Epithelial cell of prostate (primary cell): ENCODE measurements around the gene GREM2.

ENCODE experiments used
- DNase-seq: peaks from one replicate; pipeline ENCODE4 v3.0.0-alpha.2; 2011; ENCODE audit warnings: low read depth, low spot score
- H3K27ac ChIP-seq: fragments of 450-650 bp; 2 replicates; pipeline ENCODE4 v1.5.1; 2017; ENCODE audit warnings: mild to moderate bottlenecking

Gene GREM2

DNA sequence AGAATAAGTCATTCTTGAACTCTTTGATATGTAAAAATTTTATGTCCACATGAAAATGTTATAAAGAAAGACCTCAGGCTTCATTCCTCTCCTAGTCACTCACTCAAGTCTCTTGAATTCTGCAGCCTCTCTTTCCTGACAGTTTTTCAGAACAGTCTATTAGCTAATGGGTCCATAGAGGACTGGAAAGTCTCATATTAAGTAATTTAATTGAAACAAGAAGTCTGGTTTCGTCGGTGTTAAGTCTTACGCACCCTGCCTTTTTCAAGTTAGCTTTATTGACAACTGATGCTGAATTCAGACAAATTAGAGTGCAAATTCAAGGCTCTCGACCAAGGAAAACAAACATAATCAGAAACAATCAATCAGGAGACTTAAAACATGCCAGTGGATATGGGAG lies 105.8 kb downstream of the GREM2 start:
- no peak for DNase-seq
- no peak overlapping the region for H3K27ac ChIP-seq

DNA sequence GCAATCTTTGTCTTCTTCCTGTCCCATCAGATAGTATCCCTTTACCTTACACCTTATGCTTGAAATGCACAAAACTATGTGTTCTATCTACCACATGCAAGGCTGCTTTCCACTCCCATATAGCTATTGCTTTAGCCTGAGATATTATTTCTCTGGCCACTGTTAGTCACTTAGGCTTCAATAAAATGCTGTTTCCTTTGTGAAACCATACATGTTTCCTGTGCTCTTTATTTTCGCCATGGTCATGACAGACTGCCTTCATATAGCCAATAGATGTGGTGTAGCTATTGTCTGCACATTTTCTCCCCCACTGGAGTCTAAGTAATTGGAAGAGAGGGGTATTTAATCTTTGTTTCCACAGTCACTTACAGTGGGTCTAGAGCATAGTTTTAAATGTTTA lies 108.4 kb downstream of the GREM2 start:
- no peak overlapping the region for H3K27ac ChIP-seq
- DNase-seq: no peak

DNA sequence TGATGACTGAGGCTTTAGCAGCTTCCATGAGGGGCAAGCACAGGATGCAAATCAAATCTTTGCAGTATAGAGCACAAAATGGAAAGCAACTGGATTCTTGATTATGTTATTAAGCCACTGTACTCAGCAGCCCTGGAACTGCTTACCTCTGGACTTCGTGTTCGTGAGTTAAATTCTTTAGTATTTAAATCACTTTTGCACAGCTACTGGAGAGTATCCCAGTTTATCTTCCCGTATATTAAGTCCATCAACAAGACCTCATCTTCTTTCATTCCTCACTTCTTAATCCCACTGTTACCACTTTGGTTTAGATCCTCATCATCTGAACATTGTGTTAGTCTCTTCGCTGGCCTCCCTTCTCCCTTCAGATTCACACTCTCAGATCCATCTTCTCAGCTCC lies 108.9 kb downstream of the GREM2 start:
- H3K27ac ChIP-seq: no peak overlapping the region

DNA sequence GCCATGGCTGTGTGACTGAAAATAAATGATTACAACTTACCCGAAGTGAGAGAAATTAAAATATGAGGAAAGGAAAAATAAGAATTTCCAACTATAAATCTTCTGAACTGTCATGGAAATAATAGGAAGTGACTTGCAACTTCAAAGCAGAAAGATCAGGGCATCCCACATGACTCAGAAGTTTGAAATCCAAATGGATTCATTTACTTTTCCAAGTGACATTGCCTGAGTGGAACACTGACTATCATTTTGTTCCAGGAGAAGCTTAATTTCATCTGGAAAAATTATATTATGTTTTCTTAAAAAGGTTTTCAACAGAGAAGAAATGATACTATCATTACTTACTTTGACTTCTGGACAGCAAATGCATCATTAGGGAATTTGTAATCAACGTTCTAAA lies 110.8 kb downstream of the GREM2 start:
- no peak for DNase-seq
- no peak overlapping the region for H3K27ac ChIP-seq

More for the DNA sequence above, 108.9 kb downstream of the GREM2 start:
- DNase-seq: no peak

DNA sequence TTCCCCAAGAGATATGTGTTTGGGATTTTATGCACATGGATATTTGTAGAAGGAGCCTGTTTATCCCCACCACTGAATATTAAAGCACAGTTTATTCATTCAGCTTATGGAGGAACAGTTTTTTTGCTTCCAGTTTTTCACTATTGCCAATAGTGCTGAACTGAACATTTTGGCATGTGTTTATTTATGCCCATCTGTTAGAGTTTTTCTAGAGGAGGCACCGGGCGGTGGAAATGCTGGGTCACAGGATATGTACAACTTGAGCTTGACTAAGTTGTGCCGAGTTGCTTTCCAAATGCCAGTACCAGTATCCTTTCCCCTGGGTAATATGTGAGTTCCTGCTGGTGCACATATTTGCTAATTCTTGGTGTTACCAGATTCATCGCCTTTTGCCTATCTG lies 111.3 kb downstream of the GREM2 start:
- no peak overlapping the region for H3K27ac ChIP-seq
- DNase-seq: no peak

DNA sequence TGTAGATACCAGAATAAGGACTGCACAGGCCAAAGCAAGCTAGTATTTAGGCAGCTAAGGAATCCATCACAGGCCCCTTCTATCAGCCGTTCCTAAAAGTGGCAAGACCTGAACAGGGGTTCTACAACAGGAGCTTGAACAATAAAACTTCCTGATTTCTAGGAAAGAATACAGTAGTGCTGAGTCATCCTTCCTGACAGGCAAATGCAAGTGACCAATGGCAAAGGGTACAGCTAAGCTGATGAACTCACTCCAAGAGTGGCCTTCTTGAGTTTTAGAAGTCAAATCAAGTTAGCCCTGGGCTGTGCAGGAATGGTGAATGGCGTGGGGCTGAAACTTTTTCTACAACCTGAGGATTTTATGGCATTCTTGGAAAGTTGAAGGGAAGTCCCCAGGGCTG lies 112.9 kb downstream of the GREM2 start:
- no peak for DNase-seq
- H3K27ac ChIP-seq: no peak overlapping the region

DNA sequence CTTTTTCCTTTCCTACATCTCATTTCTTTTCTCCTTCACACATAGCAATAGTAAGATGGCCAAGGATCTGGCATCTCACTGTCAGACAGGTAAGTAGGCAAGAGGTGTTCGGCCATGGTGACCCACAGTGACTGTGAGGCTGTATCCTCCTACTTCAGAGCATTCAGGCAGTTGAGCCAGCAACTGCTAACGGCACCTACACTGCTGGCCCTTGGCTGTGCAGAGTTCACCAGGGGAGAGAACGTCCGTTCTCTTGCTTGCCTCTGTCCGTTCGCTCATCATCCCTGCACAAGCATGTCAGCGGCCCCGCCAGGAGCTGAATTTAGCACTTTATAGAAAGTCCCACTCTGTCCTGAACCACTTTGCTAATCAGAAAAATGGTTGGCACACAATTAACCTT lies 113.6 kb downstream of the GREM2 start:
- H3K27ac ChIP-seq: no peak overlapping the region
- DNase-seq: no peak

DNA sequence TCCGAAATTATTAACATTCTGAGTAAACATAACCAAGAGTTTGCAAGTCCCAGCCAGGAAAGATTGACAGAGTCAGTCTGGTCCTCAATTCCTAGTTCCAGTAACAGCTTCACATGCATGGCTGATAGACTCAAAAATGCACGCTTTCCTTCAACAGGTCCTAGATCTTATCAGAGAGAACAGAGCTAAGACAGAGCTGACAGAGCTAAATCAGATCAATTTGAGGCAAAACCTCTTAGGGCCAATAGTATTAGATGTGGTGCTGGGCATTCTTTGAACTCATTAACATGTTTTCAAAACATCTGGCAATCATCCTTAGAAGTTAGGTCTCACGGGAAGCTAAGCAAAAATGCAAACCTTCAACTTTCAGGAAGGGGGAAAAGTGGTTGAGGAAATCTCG lies 114.0 kb downstream of the GREM2 start:
- H3K27ac ChIP-seq: no peak overlapping the region
- DNase-seq: no peak

DNA sequence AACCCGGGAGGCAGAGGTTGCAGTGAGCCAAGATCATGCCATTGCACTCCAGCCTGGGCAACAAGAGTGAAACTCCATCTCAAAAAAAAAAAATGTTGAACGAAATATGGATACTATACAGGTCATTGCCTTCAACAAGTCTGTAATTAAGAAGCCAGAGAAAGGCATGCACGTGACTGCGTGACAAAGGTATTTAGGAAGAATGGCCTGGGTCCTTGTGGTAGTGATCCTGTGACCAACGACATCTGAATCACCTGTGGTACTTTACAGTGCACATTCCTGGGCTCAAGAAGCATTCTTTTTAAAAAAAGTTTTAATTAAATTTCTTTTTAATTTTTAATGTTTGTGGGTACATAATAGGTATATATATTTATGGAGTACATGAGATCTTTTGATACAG lies 115.0 kb downstream of the GREM2 start:
- no peak overlapping the region for H3K27ac ChIP-seq
- DNase-seq: no peak

DNA sequence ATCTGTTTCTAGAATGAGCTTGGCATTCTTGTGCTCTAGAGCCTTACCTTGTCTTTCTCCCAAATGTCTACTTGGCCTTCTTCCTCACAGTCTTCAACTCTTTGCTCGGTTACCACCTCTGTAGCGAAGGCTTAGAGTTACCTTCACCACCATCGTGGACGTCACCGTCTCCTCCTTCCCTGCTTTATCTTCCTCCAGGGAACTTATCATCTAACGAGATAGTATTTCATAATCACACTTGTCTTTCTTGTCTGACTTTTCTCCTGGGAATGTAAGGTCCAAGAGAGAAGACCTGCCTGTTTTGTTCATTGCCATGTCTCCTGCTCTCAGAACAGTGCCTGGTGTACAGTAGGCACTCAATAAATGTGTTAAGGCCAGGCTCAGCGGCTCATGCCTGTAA lies 115.6 kb downstream of the GREM2 start:
- no peak for DNase-seq
- H3K27ac ChIP-seq: no peak overlapping the region

DNA sequence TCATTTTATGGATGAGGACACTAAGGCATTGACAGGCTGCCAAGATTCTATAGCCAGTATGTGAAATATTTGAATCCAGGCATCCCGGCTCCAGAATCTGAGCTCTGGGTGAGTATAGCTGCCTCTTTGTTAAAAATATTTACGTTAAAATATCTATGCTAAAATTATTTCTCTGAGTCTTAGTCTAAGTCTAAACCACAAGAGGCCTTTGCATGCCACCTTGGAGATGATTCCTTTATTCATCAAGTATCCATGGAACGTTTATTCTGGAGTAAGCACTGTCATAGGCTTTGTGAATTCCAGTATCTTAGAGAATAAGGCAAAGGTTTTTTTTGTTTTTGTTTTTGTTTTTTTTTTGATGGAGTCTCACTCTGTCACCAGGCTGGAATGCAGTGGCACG lies 116.4 kb downstream of the GREM2 start:
- DNase-seq: no peak
- no peak overlapping the region for H3K27ac ChIP-seq

DNA sequence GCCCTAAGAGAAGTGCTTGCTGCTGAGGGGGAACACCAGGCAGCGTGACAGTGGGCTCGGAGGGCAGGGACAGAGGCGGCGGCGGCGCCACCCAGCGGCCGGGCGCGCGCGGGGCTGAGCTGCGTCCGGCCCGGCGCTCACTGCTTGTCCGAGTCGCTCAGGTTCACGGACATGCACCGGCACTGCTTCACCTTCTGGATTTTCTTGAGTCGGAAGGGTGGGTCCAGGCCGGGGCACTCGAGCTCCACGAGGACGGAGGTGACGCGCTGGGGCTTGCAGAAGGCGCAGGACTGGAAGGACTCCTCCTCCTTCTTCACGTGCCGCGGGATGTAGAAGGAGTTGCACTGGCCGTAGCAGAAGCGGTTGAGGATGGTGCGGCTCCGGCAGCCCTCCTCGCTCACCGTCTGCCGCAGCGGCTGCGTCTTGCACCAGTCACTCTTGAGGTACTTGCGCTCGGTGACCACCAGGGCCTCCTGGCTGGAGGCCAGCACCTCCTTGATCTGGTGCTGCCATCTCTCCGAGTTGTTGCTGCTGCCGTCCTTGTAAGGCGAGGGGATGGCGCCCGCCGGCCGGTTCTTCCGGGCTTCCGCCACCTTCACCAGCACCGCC lies 119.0 kb downstream of the GREM2 start:
- DNase-seq: no peak
- no peak overlapping the region for H3K27ac ChIP-seq

DNA sequence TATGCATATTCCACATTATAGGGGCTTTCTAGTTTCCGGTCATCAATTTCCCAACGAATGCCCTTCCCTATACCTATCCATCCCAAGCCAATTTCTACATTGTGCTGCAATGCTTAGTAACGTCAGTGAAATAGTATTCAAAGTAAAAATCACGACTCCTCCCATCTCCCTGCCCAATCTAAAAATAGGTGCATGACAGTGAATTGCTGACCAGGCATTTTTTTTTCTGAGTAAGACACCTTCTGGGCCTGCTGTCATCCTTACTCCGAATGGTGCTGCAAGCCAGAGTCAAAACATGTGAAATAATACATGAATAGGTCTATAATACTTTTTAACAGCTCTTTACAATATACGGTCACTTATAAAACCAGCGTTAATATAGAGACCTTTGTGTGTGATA lies 120.2 kb downstream of the GREM2 start:
- H3K27ac ChIP-seq: no peak overlapping the region
- no peak for DNase-seq

DNA sequence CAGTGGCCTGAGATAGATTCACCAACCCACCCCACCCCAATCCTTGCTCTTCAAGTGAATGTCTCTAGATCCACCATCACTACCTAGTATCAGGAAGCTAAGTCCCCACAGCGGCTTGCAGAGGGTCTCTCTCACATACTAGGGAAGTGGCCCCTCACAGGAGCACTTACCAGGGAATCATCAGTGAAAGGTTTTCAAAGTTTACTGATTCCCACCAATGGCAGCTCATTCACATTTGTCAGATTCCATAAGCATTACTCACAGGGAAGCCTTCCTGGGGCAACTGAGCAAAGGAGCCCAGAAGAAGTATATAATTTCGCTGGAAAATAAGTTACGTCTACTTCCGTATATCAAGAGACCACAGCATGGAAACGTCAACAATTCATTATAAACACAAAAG lies 120.8 kb downstream of the GREM2 start:
- no peak for DNase-seq
- H3K27ac ChIP-seq: no peak overlapping the region

DNA sequence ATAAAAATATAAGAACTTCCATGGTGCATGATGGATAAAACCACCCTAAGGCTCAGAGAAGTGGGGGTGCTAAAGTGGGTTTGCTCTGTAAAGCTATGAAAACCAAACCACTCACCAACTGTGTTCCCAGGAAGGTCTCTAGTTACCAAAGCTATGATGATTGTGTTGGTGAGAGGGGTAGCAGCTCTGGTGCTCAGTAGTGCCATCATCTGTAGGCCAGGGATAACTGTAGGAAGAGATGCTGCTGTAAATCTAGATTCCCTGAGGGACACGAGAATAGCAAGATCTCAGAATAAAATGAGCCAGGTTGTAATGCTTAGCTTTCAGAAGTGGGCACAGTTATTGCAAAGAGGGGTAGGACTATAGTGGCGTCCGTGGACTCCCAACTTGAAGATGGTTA lies 124.5 kb downstream of the GREM2 start:
- H3K27ac ChIP-seq: no peak overlapping the region

DNA sequence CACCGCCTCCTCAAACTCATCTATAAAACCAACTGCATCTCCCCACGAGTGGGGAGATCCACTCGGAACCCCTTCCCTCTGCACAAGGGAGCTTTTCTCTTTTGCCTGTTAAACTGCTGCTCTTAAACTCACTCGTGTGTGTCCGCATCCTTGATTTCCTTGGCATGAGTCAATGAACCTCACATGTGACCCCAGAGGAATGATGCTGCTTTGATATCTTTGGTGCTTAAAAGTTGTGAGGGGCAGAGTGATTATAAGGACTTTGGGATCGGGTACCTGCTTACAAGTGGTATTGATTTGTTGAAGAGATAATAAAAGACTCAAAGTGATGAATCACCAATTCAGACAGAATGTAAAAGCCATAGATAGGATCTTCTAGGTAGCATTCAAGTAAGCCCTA lies 125.3 kb downstream of the GREM2 start:
- DNase-seq: no peak
- no peak overlapping the region for H3K27ac ChIP-seq

More for the DNA sequence above, 124.5 kb downstream of the GREM2 start:
- no peak for DNase-seq

DNA sequence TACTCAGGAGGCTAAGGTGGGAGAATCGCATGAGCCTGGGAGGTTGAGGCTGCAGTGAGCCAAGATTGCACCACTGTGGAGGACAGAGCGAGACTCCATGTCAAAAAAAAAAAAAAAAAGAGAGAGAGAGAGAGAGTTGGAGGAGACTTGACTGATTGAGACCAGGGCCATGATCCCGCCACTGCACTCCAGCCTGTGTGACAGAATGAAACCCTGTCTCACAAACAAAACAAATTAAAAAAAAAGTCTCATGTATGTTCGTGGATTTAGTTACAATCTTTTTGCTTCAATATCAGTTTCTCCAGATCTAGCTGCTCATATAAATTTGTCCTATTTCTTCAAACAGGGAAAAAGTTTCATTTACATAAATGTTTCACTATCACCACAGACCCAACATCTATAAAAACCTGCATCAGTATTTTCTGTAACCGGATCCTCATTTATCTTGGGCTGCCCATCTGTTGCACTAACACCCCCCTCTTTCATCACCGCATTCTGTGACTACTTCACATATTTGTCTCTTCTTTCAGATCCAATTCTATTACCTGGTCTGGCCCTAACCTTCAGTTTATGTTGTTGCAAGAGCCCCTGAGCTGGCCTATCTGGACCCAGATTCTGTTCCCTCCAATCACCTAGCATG lies 127.0 kb downstream of the GREM2 start:
- no peak overlapping the region for H3K27ac ChIP-seq
- DNase-seq: no peak

DNA sequence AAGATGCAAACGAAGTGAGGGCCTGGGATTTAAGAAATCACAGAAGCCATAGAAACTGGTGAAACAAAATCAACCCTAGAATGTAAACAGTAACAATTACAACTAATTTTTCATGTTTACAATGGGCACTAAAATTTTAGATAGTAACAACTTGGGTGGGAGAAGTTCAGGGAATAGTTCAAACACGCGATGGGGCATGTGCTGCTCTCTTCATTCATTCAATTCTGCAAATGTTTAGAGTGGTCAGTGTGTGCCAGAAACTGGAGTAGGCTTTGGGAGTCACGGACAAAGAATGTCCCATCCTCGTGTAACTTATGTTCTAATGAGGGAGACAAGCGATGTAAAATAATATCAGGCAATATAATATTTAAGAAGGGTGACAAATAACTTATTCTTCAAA lies 133.4 kb downstream of the GREM2 start:
- H3K27ac ChIP-seq: no peak overlapping the region
- DNase-seq: no peak

DNA sequence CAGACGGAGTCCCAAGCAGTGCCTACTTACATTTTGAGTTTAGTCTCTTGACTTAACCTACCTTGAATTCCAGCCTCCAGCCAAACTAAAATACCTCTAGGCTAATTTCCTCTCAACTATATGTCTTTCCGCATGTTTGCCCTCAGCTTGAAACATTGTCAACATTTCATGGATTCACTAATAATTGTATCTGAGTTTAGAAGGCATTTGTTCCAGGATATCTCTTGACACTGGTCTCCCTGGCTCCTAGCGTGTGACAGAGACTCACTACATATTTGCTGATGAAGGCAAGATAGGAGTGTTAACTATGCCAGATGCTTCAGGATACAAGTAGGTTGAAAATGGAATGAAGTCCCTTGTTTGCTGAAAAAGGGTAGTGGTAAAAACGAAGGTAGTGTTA lies 136.1 kb downstream of the GREM2 start:
- no peak for DNase-seq
- H3K27ac ChIP-seq: no peak overlapping the region

DNA sequence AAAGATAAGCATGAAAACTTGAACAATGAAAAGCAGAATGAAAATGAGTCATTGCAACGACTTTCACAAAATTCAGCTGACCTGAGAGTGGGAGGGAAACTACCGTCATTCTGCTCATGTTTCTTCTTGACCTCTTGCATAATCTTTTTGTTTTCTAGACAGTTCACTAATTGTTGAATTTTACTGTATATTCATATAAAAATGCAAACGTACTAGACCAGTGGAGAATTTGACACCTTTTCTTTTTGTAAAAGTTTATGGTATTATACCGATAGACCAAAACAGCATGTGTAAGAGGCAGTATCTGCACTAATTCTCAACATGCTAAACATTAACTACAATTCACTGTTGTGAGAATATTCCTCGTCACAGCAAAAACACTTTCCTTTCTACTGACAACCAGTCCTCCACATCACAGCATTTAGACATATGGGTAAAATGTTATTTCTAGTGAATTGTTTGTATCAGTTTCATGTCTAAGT lies 137.8 kb downstream of the GREM2 start:
- no peak for DNase-seq
- H3K27ac ChIP-seq: no peak overlapping the region

DNA sequence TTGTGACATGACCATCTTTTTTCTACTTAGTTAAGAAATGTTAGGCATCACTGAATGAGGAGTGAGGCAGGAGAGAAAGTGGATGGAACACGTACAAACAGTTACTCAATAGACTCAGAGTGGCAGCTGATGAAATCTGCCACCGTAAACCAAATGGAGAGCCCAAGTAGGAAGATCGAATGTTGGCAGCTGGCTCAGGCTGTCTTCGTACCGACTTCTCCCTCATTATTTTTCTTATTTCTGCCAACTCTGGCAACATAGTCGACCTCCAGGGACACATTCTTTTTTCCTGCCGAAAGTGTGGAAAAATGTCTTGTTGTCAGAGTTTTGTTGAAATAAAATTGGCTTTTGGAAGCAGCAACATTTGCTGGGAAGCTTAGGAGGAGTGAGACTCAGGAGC lies 143.3 kb downstream of the GREM2 start:
- no peak overlapping the region for H3K27ac ChIP-seq
- DNase-seq: no peak

DNA sequence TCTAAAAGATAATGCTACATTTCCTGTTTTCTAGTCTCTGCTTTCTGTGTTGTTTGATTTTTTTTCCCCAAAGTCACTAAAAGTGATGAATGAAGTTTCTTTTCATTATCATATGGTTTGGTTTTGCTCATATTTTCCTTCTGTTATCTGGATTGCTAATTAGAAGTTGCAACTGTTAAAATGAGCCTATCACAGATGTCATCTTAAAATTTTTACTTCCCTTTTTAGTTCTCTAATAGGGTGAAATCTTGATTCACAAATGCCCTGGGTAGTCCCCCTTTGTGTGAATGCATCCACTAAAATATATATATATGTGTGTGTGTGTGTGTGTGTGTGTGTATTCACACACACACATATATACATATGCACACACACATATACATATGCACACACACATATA lies 144.1 kb downstream of the GREM2 start:
- DNase-seq: no peak
- H3K27ac ChIP-seq: no peak overlapping the region
